ENCODE data around the gene FXYD3.
"Not testable (repeated sequence)": the region's sequence is repeated elsewhere in the genome, so short reads cannot be mapped to it uniquely, and the experiment has no call there.

The FXYD3 gene

DNA sequence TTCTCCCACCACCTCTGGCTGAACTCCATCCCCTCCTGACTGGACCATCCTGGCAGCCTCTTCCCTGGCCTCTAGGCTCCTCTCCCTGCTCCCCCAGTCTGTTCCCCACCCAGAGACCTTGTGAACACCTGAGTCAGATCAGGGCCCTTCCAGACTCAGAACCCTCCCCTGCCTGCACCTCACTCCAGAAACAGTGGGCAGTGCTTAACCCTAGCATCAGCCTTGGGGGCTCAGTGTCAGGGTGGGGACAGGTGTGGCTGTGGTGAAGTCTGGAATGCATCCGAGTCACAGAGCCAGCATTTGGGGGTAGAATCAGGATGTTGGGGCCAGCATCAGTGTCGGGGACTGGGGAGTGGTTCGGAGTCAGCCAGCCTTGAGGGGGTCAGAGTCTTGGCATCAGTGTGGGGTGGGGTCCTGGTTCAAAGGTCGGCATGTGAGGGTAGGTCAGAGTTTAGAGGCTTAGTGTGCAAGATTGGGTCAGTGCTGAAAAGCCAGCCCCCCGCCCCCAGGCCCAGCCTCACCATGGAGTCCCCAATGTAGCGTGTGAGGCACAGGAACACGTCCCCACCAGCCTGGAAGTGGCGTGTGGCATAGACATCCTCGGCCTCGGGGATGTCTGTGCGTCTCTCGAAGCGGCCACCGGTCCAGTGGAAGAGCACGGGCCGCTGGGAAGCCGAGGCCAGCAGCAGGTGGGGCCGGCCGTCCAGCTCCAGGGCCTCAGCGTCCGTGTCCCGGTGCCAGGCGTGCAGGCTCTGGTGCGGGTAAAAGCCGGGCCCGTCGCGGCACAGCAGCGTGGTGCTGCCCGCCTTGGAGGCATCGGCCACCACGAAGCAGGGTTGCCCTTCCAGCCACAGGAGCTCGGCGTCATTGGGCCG is 10.4 kb downstream of the FXYD3 start:
- no peak for FAIRE-seq

GRCh38 chr19:35126624-35126959 is 11.0 kb downstream of the FXYD3 start:
- no peak for FAIRE-seq

- no peak for FAIRE-seq
Measured at GRCh38 chr19:35127871-35128270, 12.2 kb downstream of the FXYD3 start.

GRCh38 chr19:35128398-35129057 is 12.9 kb downstream of the FXYD3 start:
- FAIRE-seq, result no peak

- not testable (repeated sequence) for FAIRE-seq
Measured at GRCh38 chr19:35129724-35130274, 14.2 kb downstream of the FXYD3 start.

DNA sequence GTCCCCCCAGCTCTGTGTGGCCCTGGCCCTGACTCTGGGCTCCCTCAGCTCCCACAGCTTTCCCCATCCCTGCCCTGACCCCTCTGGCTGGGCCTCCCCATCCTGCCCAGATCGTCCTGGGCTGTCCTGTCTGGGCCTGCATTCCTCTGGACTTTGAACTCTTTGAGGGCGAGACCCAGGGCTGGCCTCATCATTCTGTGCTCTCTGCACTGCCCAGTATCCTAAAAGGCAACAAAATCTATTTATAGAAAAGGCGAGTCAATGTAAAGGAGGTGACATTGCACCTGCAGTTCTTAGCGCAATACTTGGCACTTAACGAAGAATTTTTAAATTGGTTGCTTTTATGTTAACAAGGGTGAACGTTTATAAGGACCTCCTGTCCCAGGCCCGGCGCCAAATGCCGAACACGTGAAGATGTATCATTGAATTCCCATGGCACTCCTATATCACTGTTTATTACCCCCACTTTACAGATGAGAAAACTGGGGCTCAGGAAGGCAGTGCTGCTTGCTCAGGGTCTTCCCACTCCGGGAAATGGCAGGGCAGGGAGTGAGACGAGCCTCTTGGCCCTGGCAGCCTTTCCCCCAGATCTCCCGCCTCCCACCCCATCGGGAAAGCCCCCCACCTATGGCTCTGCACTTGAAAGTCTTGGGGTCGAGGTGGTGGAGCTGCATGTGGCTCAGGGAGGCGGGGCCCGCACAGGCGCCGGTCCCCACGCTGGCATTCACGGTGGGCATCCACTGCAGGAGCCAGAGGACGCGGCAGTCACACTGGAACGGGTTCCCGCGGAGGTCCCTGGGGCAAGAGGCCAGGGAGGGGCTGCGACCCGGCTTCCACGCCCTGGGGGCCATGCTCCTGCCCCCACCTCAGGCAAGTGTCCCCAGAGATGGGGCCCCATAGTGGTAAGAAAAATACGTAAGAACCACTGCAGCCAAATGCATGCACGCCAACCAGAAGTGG is 15.4 kb downstream of the FXYD3 start:
- no peak for FAIRE-seq

DNA sequence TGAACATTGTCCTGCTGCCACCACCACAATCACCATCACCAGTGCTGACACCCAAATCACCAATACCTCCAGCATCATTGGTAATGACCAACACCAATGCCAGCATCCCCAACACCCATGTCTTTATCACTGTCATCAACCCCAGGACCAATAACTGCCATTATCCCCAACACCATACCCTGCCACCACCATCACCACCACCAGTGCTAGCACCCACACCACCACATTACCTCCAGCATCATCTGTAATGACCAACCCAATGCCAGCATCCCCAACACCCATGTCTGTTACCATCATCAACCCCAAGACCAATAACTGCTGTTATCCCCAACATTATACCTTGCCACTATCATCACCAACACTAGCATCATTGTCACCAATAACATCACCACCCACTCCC is 16.6 kb downstream of the FXYD3 start:
- FAIRE-seq, result no peak

GRCh38 chr19:35133826-35134225 is 18.2 kb downstream of the FXYD3 start:
- FAIRE-seq, result no peak

DNA sequence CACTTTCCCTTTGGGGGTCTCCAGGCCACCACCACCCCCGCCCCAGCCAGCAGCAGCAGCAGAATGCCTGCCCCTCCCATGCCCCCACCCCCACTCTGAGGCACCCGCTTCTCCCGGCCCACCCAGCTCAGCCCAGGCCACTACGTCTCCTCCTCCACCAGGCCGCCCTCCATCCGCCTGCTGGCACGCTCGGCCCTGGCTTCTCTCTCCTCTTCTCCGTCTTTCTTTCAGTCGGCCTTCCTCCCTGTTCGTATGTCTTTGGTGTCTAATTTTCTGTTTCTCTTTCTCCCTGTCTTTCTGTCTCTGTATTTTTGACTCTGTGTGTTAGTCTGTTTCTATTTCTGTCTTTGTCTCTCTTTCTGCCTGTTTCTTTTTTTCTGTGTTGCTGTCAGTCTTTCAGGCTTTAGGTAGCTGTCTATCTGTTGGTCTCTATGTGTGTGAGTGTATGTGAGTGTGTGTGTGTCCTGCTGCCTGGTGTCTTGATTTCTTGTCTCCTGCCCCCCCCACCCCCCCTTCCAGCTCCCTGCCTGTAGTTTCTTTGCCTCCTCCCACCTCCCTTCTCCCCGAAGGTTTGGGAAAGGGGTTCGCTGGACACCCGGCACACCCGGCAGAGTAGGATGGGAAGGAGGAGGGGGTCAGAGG is 19.1 kb downstream of the FXYD3 start, which contains the start of gene LGI4:
Gene LGI4, minus strand, starts transcription at position 459 of the 642 bp plus-strand sequence. Its CDS starts 379 bp downstream, at position 80.
- no peak for FAIRE-seq

DNA sequence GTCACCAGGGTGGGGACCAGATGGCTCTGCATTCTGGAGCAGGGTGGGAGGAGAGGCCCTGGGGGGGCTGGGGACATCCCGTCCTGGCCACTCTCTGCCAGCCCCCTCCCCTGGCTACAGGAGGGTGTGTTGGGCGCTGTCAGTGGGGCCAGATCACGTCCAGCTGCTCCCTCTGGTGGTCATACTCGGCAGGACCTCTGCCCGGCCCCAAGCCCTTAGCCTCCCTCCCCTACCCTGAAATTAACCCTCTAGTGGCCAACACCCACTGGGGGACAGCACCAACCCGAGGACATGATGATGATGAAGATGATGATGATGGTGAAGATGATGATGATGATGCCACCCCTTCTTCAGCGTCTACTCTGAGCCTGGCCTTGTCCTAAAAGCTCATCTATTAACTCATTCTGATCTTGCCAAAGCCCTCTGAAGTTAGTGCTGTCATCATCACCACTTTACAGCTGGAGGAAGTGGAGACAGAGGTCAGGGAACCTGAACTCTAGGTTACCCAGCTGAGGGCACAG is 19.8 kb downstream of the FXYD3 start:
- no peak for FAIRE-seq

- FAIRE-seq, result no peak
Measured at GRCh38 chr19:35136231-35136630, 20.6 kb downstream of the FXYD3 start.

GRCh38 chr19:35136977-35137702 is 21.5 kb downstream of the FXYD3 start:
- FAIRE-seq, result no peak

DNA sequence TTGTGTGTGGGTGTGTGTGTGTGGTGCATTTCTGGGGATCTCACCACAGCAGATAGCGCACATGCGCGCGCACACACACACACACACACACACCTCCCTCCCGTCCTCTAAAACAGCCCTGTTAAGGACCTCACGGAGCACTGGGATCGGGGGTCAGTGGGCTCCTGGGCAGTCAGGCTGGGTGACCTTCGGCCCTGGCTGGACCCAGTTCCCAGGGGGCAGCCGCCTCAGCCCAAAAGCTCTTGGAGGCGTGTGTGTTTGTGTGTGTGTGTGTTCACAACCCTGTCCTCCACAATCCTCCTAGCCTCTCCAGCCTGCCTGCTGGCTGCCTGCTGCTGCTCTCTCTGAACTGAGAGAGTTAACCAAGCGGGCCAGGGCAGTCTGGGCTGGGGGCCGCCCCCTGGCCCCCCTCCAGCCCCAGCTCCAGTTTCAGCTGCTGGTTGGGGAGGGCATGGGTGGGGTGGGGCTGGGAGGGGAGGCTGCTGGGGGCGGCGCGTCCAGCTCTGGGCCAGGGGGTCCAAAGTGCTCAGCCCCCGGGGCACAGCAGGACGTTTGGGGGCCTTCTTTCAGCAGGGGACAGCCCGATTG is 22.8 kb downstream of the FXYD3 start, which contains the start of gene FXYD1:
Gene FXYD1, plus strand, starts transcription at position 520 of the 588 bp plus-strand sequence. CDS start 1,256 bp downstream, outside the sequence.
- FAIRE-seq, result no peak

DNA sequence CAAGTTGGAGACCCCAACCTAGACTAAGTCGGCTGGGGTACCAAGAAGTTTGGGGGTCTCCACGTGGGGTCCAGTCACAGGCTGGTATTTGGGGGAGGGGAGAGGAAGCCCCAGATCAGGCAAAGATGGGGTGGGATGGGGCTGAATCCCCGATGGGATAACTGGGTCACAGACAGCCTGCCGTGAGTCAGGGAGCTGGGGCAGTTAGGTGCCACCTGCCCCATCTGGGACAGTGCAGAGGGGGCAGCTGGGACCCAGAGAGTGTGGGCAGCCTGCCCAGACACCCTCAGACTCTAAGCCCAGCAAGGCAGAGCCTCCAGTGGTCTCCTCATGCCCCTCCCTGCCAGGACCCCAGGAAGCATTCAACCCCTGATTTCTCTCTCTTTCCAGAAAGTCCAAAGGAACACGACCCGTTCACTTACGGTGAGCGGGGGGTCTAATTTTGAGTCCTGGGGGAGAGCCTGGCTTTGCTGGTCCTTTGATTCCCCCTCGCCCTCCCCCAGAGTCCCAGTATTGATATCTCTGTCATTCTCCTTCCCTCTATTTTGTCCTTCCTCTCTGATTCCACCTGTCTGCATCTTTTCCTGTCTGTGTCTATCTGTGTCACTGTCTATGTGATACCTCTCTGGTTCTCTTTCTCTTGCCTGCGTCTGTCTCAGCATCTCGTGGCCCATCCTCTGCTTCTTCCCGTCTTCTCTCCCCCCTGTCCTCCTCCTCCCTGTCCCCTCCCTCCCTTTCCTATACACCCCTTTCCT is 24.8 kb downstream of the FXYD3 start:
- FAIRE-seq, result no peak

- no peak for FAIRE-seq
Measured at GRCh38 chr19:35140962-35141836, 25.6 kb downstream of the FXYD3 start.

- no peak for FAIRE-seq
Measured at GRCh38 chr19:35141837-35142605, 26.4 kb downstream of the FXYD3 start.

- FAIRE-seq, result no peak
Measured at GRCh38 chr19:35142606-35143230, 27.1 kb downstream of the FXYD3 start.
